Effector memory CD8-positive, alpha-beta T cell (primary cell): Measurements from ENCODE around the gene GART.

Source experiments
- ATAC-seq: fragments of 150-1000 bp; cut with Tn5 transposase; replicated peaks from 2 replicates; pipeline ENCODE4 v1.10.0; 2021; ENCODE audit warnings: mild to moderate bottlenecking, moderate library complexity
- DNase-seq, 3 experiments: peaks; one replicate each; pipeline ENCODE4 v3.0.0; 2021
- H3K27ac Mint-ChIP-seq, 2 donors: one replicate each; pipeline ENCODE4 v1.8.0; 2022; ENCODE audit warnings: mild to moderate bottlenecking in 2 of 2, mixed read lengths in 2 of 2, moderate library complexity in 2 of 2
- H3K27me3 Mint-ChIP-seq, 2 donors: one replicate each; pipeline ENCODE4 v1.8.0; 2022; ENCODE audit warnings: mixed read lengths in 2 of 2
- H3K36me3 Mint-ChIP-seq: one replicate; pipeline ENCODE4 v1.8.0; 2022; ENCODE audit warnings: mild to moderate bottlenecking, moderate library complexity, mixed read lengths; ENCODE audit not compliant: insufficient read depth
- H3K4me1 Mint-ChIP-seq, 2 donors: one replicate each; pipeline ENCODE4 v1.8.0; 2022; ENCODE audit warnings: low read depth in 2 of 2, mixed read lengths in 2 of 2
- H3K4me3 Mint-ChIP-seq, 2 donors: one replicate each; pipeline ENCODE4 v1.8.0; 2022; ENCODE audit warnings: mild to moderate bottlenecking in 2 of 2, mixed read lengths in 2 of 2, moderate library complexity in 2 of 2
- H3K9me3 Mint-ChIP-seq, 2 donors: one replicate each; pipeline ENCODE4 v1.8.0; 2022; ENCODE audit warnings: mixed read lengths in 2 of 2

Gene GART

GRCh38 chr21:33550772-33551660 is 9.1 kb upstream of the GART start:
- DNase-seq (no peak), ATAC-seq (peak; percentile 9)
- H3K27me3 Mint-ChIP-seq: no peaks in the 10 kb centered on the region
- H3K4me3 Mint-ChIP-seq: no peak overlapping the region
- peaks cover 21 to 46% of the 10 kb centered on the region in 2 donors for H3K4me1 Mint-ChIP-seq
- H3K36me3 Mint-ChIP-seq: peaks cover 96% of the 10 kb centered on the region
- no peaks in the 10 kb centered on the region for H3K9me3 Mint-ChIP-seq
- no peak overlapping the region for H3K27ac Mint-ChIP-seq

GRCh38 chr21:33549848-33550771 is 8.2 kb upstream of the GART start:
- H3K4me3 Mint-ChIP-seq: no peak overlapping the region
- no peaks in the 10 kb centered on the region for H3K9me3 Mint-ChIP-seq
- H3K4me1 Mint-ChIP-seq: peaks cover 18 to 44% of the 10 kb centered on the region in 2 donors
- ATAC-seq: no peak
- H3K27me3 Mint-ChIP-seq: no peaks in the 10 kb centered on the region
- H3K27ac Mint-ChIP-seq: no peak overlapping the region
- peaks cover 93% of the 10 kb centered on the region for H3K36me3 Mint-ChIP-seq
- no peak for DNase-seq

GRCh38 chr21:33546086-33546485 is 4.2 kb upstream of the GART start:
- Mint-ChIP-seq H3K27me3 (no peaks in the 10 kb centered on the region), H3K9me3 (no peaks in the 10 kb centered on the region), H3K4me1 (peaks cover 21 to 50% of the 10 kb centered on the region in 2 donors), H3K27ac (no peak overlapping the region), H3K4me3 (peak overlapping the region; percentile 28 to 95), H3K36me3 (peaks cover 83% of the 10 kb centered on the region)
- DNase-seq (no peak), ATAC-seq (no peak)

GRCh38 chr21:33544451-33545195 is 2.7 kb upstream of the GART start:
- ATAC-seq (no peak), DNase-seq (no peak)
- H3K27ac Mint-ChIP-seq: peak overlapping the region in 1 of 2 donors; percentile 99
- peaks cover 27 to 54% of the 10 kb centered on the region in 2 donors for H3K4me1 Mint-ChIP-seq
- H3K9me3 Mint-ChIP-seq: no peaks in the 10 kb centered on the region
- peaks cover 76% of the 10 kb centered on the region for H3K36me3 Mint-ChIP-seq
- no peaks in the 10 kb centered on the region for H3K27me3 Mint-ChIP-seq
- peak overlapping the region; percentile 95 to 99 for H3K4me3 Mint-ChIP-seq

GRCh38 chr21:33543505-33544129 is 1.7 kb upstream of the GART start:
- Mint-ChIP-seq H3K27ac (peak overlapping the region; percentile 99), H3K4me1 (peaks cover 27 to 50% of the 10 kb centered on the region in 2 donors), H3K9me3 (no peaks in the 10 kb centered on the region), H3K4me3 (peak overlapping the region; percentile 95 to 99), H3K36me3 (peaks cover 69% of the 10 kb centered on the region), H3K27me3 (no peaks in the 10 kb centered on the region)
- peak; percentile 1 for ATAC-seq
- DNase-seq: peak in 2 of 3 experiments; percentile 48 to 49

GRCh38 chr21:33542640-33543504 is 955 bp upstream of the GART start, which contains the start of gene SON:
Gene SON (plus strand): TSS chr21:33543038. CDS start chr21:33543093, 55 bp downstream.
- Mint-ChIP-seq H3K27ac (peak within 1 kb of the TSS; percentile 99), H3K27me3 (no peaks in the 10 kb centered on the region), H3K4me1 (peaks cover 27 to 50% of the 10 kb centered on the region in 2 donors), H3K36me3 (peaks cover 68% of the 10 kb centered on the region), H3K4me3 (peak within 1 kb of the TSS; percentile 95 to 99), H3K9me3 (no peaks in the 10 kb centered on the region)
- ATAC-seq: peak; percentile 86
- DNase-seq: peak; percentile 94 to 95 (median 94)

- peaks cover 29 to 55% of the 10 kb centered on the region in 2 donors for H3K4me1 Mint-ChIP-seq
- peaks cover 66% of the 10 kb centered on the region for H3K36me3 Mint-ChIP-seq
- peak overlapping the region; percentile 95 to 99 for H3K4me3 Mint-ChIP-seq
- no peaks in the 10 kb centered on the region for H3K27me3 Mint-ChIP-seq
- no peak for ATAC-seq
- H3K27ac Mint-ChIP-seq: peak overlapping the region; percentile 99
- no peak for DNase-seq
- no peaks in the 10 kb centered on the region for H3K9me3 Mint-ChIP-seq
These were observed 709 bp downstream of the GART start for GRCh38 chr21:33541105-33541711.

GRCh38 chr21:33540711-33541104 is 1.2 kb downstream of the GART start:
- Mint-ChIP-seq H3K4me1 (peaks cover 28 to 50% of the 10 kb centered on the region in 2 donors), H3K27ac (peak overlapping the region; percentile 99), H3K4me3 (peak overlapping the region; percentile 95 to 99), H3K36me3 (peaks cover 66% of the 10 kb centered on the region), H3K27me3 (no peaks in the 10 kb centered on the region), H3K9me3 (no peaks in the 10 kb centered on the region)
- DNase-seq (no peak), ATAC-seq (no peak)

- H3K27me3 Mint-ChIP-seq: no peaks in the 10 kb centered on the region
- no peaks in the 10 kb centered on the region for H3K9me3 Mint-ChIP-seq
- H3K4me3 Mint-ChIP-seq: no peak overlapping the region
- H3K36me3 Mint-ChIP-seq: peaks cover 74% of the 10 kb centered on the region
- ATAC-seq: no peak
- peak overlapping the region in 1 of 2 donors; percentile 99 for H3K27ac Mint-ChIP-seq
- DNase-seq: no peak
- peaks cover 28 to 43% of the 10 kb centered on the region in 2 donors for H3K4me1 Mint-ChIP-seq
These were observed 2.3 kb downstream of the GART start for GRCh38 chr21:33539616-33540015.

GRCh38 chr21:33537212-33537611 is 4.7 kb downstream of the GART start:
- H3K4me3 Mint-ChIP-seq: no peak overlapping the region
- H3K27ac Mint-ChIP-seq: no peak overlapping the region

GRCh38 chr21:33531007-33531406 is 10.9 kb downstream of the GART start:
- ATAC-seq: no peak
- peaks cover 98% of the 10 kb centered on the region for H3K36me3 Mint-ChIP-seq
- no peak for DNase-seq
- no peaks in the 10 kb centered on the region for H3K9me3 Mint-ChIP-seq
- H3K27me3 Mint-ChIP-seq: no peaks in the 10 kb centered on the region
- H3K4me3 Mint-ChIP-seq: no peak overlapping the region
- H3K4me1 Mint-ChIP-seq: no peaks in the 10 kb centered on the region
- peak overlapping the region in 1 of 2 donors; percentile 71 for H3K27ac Mint-ChIP-seq

More at GRCh38 chr21:33537212-33537611, 4.7 kb downstream of the GART start:
- Mint-ChIP-seq H3K36me3 (peaks cover 80% of the 10 kb centered on the region), H3K9me3 (no peaks in the 10 kb centered on the region), H3K27me3 (no peaks in the 10 kb centered on the region), H3K4me1 (peaks cover 19 to 24% of the 10 kb centered on the region in 2 donors)
- no peak for DNase-seq
- no peak for ATAC-seq
